WTC11 (cell line): ENCODE results near the gene EN2. TPM values are rescaled to one million over a fixed set of nuclear protein-coding genes. Genes with fewer than 3 reads are reported as not detected.
A peak's percentile ranks its signal among the peaks of the same experiment; 100 is the strongest.

Experiments used
- ATAC-seq: fragments of 200-7000 bp; cut with Tn5 transposase; 2 replicates; pipeline ENCODE4 v1.10.0; 2021; ENCODE audit warnings: mild to moderate bottlenecking, moderate library complexity
- CTCF ChIA-PET: fragments of 300-600 bp; sonication (Branson Sonifier 250); formaldehyde crosslinking; loops from one replicate; lab custom pipeline; 2021; ENCODE audit warnings: antibody characterized with exemption; lab: Charles Lee
- POLR2A ChIA-PET: fragments of 350-600 bp; sonication (Branson Sonifier 250); formaldehyde crosslinking; loops from one replicate; lab custom pipeline; 2021; ENCODE audit warnings: antibody characterized with exemption; lab: Charles Lee
- DNase-seq: peaks from one replicate; pipeline ENCODE4 v3.0.0; 2021; ENCODE audit warnings: low spot score
- H3K27ac Mint-ChIP-seq: 2 replicates; pipeline ENCODE4 v1.8.0; 2021; ENCODE audit warnings: mixed read lengths
- H3K27me3 Mint-ChIP-seq: 2 replicates; pipeline ENCODE4 v1.8.0; 2021; ENCODE audit warnings: low read depth, mild to moderate bottlenecking, moderate library complexity, mixed read lengths
- H3K36me3 Mint-ChIP-seq: 2 replicates; pipeline ENCODE4 v1.8.0; 2021; ENCODE audit warnings: mixed read lengths
- H3K4me1 Mint-ChIP-seq: 2 replicates; pipeline ENCODE4 v1.8.0; 2022; ENCODE audit warnings: mixed read lengths
- H3K4me3 Mint-ChIP-seq: 2 replicates; pipeline ENCODE4 v1.8.0; 2021; ENCODE audit warnings: mild to moderate bottlenecking, moderate library complexity, mixed read lengths
- H3K9me3 Mint-ChIP-seq: 2 replicates; pipeline ENCODE4 v1.8.0; 2021; ENCODE audit warnings: mixed read lengths
- CREB1 ChIP-seq: sonication (generic); formaldehyde crosslinking; IDR thresholded peaks from 2 replicates; pipeline ENCODE4 v1.8.0; 2023; ENCODE audit warnings: mild to moderate bottlenecking, missing genetic modification reagents
- E2F1 ChIP-seq: sonication (generic); formaldehyde crosslinking; IDR thresholded peaks from 2 replicates; pipeline ENCODE4 v1.8.0; 2022; ENCODE audit warnings: mild to moderate bottlenecking, missing genetic modification reagents
- E2F4 ChIP-seq: sonication (generic); formaldehyde crosslinking; IDR thresholded peaks from 2 replicates; pipeline ENCODE4 v1.8.1; 2022; ENCODE audit warnings: low read depth, mild to moderate bottlenecking, moderate library complexity, missing genetic modification reagents, borderline replicate concordance
- ELF4 ChIP-seq: sonication (generic); formaldehyde crosslinking; IDR thresholded peaks from 2 replicates; pipeline ENCODE4 v1.8.1; 2022; ENCODE audit warnings: low read depth, mild to moderate bottlenecking, moderate library complexity, missing genetic modification reagents
- FOXP1 ChIP-seq: sonication (generic); formaldehyde crosslinking; IDR thresholded peaks from 2 replicates; pipeline ENCODE4 v1.8.0; 2022; ENCODE audit warnings: missing genetic modification reagents, mild to moderate bottlenecking, moderate library complexity, borderline replicate concordance
- FOXP4 ChIP-seq: sonication (generic); formaldehyde crosslinking; IDR thresholded peaks from 2 replicates; pipeline ENCODE4 v1.8.0; 2022; ENCODE audit warnings: mild to moderate bottlenecking, missing genetic modification reagents
- IRF1 ChIP-seq: sonication (generic); formaldehyde crosslinking; IDR thresholded peaks from 2 replicates; pipeline ENCODE4 v1.8.0; 2023; ENCODE audit warnings: missing genetic modification reagents
- JUN ChIP-seq: sonication (generic); formaldehyde crosslinking; IDR thresholded peaks from 2 replicates; pipeline ENCODE4 v1.8.0; 2023; ENCODE audit warnings: mild to moderate bottlenecking, missing genetic modification reagents
- MXD4 ChIP-seq: fragments of 250-450 bp; sonication (Bioruptor Pico); IDR thresholded peaks from 2 replicates; pipeline ENCODE4 v1.8.0; 2021; ENCODE audit warnings: mild to moderate bottlenecking, moderate library complexity, borderline replicate concordance
- MYBL2 ChIP-seq: sonication (generic); formaldehyde crosslinking; IDR thresholded peaks from 2 replicates; pipeline ENCODE4 v1.8.1; 2023; ENCODE audit warnings: mild to moderate bottlenecking, moderate library complexity, missing genetic modification reagents
- NFE2L1 ChIP-seq: sonication (generic); formaldehyde crosslinking; IDR thresholded peaks from 2 replicates; pipeline ENCODE4 v1.8.1; 2023; ENCODE audit warnings: missing genetic modification reagents
- PRRX2 ChIP-seq: fragments of 250-450 bp; sonication (Bioruptor Pico); IDR thresholded peaks from 2 replicates; pipeline ENCODE4 v1.8.0; 2021; ENCODE audit warnings: mild to moderate bottlenecking
- SMAD3 ChIP-seq: sonication (generic); formaldehyde crosslinking; IDR thresholded peaks from 2 replicates; pipeline ENCODE4 v1.8.0; 2022; ENCODE audit warnings: missing genetic modification reagents, mild to moderate bottlenecking, borderline replicate concordance
- TCF7 ChIP-seq: sonication (generic); formaldehyde crosslinking; IDR thresholded peaks from 2 replicates; pipeline ENCODE4 v1.8.0; 2022; ENCODE audit warnings: mild to moderate bottlenecking, low read depth, missing genetic modification reagents, moderate library complexity
- TEAD4 ChIP-seq: sonication (generic); formaldehyde crosslinking; IDR thresholded peaks from 2 replicates; pipeline ENCODE4 v1.8.0; 2022; ENCODE audit warnings: mild to moderate bottlenecking, missing genetic modification reagents
- ZNF121 ChIP-seq: sonication (generic); formaldehyde crosslinking; IDR thresholded peaks from 2 replicates; pipeline ENCODE4 v1.8.0; 2023; ENCODE audit warnings: missing genetic modification reagents
- ZNF219 ChIP-seq: sonication (generic); formaldehyde crosslinking; IDR thresholded peaks from 2 replicates; pipeline ENCODE4 v1.8.0; 2023; ENCODE audit warnings: missing genetic modification reagents, mild to moderate bottlenecking, borderline replicate concordance
- ZNF232 ChIP-seq: sonication (generic); formaldehyde crosslinking; IDR thresholded peaks from 2 replicates; pipeline ENCODE4 v1.8.0; 2022; ENCODE audit warnings: mild to moderate bottlenecking, missing genetic modification reagents
- ZNF396 ChIP-seq: fragments of 250-450 bp; sonication (Bioruptor Pico); IDR thresholded peaks from 2 replicates; pipeline ENCODE4 v1.8.0; 2021; ENCODE audit warnings: mild to moderate bottlenecking, moderate library complexity, borderline replicate concordance
- ZNF416 ChIP-seq: fragments of 250-450 bp; sonication (Bioruptor Pico); IDR thresholded peaks from 2 replicates; pipeline ENCODE4 v1.9.0; 2021; ENCODE audit warnings: mild to moderate bottlenecking, inconsistent platforms
- total RNA-seq: library from RNA; stranded (reverse); gene quantifications from 3 replicates; pipeline ENCODE4 v1.2.3, GENCODE V29; 2021
- TF ChIP-seq, protein P1 (sequence below): sonication (generic); formaldehyde crosslinking; IDR thresholded peaks from 2 replicates; pipeline ENCODE4 v1.8.1; 2023; ENCODE audit warnings: mild to moderate bottlenecking, missing genetic modification reagents
- TF ChIP-seq, protein P2 (sequence below): sonication (generic); formaldehyde crosslinking; IDR thresholded peaks from 2 replicates; pipeline ENCODE4 v1.8.1; 2023; ENCODE audit warnings: mild to moderate bottlenecking, missing genetic modification reagents, moderate library complexity
- TF ChIP-seq, protein P3 (sequence below): fragments of 250-450 bp; sonication (Bioruptor Pico); IDR thresholded peaks from 2 replicates; pipeline ENCODE4 v1.9.0; 2021; ENCODE audit warnings: mild to moderate bottlenecking, borderline replicate concordance
- TF ChIP-seq, protein P4 (sequence below): sonication (generic); formaldehyde crosslinking; IDR thresholded peaks from 2 replicates; pipeline ENCODE4 v1.8.1; 2022; ENCODE audit warnings: mild to moderate bottlenecking, moderate library complexity, missing genetic modification reagents

EN2 gene
- total RNA-seq, 1 experiment from 2014 or later: not detected

- TF ChIP-seq, protein P1, sequence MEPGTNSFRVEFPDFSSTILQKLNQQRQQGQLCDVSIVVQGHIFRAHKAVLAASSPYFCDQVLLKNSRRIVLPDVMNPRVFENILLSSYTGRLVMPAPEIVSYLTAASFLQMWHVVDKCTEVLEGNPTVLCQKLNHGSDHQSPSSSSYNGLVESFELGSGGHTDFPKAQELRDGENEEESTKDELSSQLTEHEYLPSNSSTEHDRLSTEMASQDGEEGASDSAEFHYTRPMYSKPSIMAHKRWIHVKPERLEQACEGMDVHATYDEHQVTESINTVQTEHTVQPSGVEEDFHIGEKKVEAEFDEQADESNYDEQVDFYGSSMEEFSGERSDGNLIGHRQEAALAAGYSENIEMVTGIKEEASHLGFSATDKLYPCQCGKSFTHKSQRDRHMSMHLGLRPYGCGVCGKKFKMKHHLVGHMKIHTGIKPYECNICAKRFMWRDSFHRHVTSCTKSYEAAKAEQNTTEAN (CRISPR knock-in tag): no peak
- TF ChIP-seq SMAD3 (CRISPR knock-in tag) (no peak), TCF7 (CRISPR knock-in tag) (no peak), MXD4 (CRISPR knock-in tag) (no peak), IRF1 (CRISPR knock-in tag) (no peak), ZNF121 (no peak), E2F4 (CRISPR knock-in tag) (no peak)
Observed at GRCh38 chr7:155449869-155450557, 7.9 kb upstream of the EN2 start (continued).

- ChIA-PET POLR2A (no interaction called here), CTCF (interaction anchor here (0.7 to 3.6 kb wide), 9 partner anchors 21 to 148 kb away, joined by 3 to 34 read pairs (median 5); no protein-coding TSS in a partner anchor)
- Mint-ChIP-seq H3K9me3 (no peaks in the 10 kb centered on the region), H3K4me1 (peaks cover 36% of the 10 kb centered on the region), H3K36me3 (no peaks in the 10 kb centered on the region; the same call in 1 of the 2 replicates), H3K27me3 (peaks cover 100% of the 10 kb centered on the region), H3K27ac (no peak overlapping the region), H3K4me3 (peak overlapping the region; percentile 43)
- TF ChIP-seq TEAD4 (CRISPR knock-in tag) (no peak), ZNF396 (no peak), JUN (CRISPR knock-in tag) (no peak), ZNF219 (CRISPR knock-in tag) (no peak), NFE2L1 (no peak), FOXP4 (CRISPR knock-in tag) (no peak), ZNF416 (no peak), CREB1 (no peak), E2F1 (CRISPR knock-in tag) (no peak), ELF4 (CRISPR knock-in tag) (no peak), PRRX2 (CRISPR knock-in tag) (no peak), ZNF232 (CRISPR knock-in tag) (no peak), MYBL2 (CRISPR knock-in tag) (no peak), FOXP1 (CRISPR knock-in tag) (no peak)
- TF ChIP-seq, protein P2, sequence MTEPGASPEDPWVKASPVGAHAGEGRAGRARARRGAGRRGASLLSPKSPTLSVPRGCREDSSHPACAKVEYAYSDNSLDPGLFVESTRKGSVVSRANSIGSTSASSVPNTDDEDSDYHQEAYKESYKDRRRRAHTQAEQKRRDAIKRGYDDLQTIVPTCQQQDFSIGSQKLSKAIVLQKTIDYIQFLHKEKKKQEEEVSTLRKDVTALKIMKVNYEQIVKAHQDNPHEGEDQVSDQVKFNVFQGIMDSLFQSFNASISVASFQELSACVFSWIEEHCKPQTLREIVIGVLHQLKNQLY (CRISPR knock-in tag): no peak
- TF ChIP-seq, protein P3, sequence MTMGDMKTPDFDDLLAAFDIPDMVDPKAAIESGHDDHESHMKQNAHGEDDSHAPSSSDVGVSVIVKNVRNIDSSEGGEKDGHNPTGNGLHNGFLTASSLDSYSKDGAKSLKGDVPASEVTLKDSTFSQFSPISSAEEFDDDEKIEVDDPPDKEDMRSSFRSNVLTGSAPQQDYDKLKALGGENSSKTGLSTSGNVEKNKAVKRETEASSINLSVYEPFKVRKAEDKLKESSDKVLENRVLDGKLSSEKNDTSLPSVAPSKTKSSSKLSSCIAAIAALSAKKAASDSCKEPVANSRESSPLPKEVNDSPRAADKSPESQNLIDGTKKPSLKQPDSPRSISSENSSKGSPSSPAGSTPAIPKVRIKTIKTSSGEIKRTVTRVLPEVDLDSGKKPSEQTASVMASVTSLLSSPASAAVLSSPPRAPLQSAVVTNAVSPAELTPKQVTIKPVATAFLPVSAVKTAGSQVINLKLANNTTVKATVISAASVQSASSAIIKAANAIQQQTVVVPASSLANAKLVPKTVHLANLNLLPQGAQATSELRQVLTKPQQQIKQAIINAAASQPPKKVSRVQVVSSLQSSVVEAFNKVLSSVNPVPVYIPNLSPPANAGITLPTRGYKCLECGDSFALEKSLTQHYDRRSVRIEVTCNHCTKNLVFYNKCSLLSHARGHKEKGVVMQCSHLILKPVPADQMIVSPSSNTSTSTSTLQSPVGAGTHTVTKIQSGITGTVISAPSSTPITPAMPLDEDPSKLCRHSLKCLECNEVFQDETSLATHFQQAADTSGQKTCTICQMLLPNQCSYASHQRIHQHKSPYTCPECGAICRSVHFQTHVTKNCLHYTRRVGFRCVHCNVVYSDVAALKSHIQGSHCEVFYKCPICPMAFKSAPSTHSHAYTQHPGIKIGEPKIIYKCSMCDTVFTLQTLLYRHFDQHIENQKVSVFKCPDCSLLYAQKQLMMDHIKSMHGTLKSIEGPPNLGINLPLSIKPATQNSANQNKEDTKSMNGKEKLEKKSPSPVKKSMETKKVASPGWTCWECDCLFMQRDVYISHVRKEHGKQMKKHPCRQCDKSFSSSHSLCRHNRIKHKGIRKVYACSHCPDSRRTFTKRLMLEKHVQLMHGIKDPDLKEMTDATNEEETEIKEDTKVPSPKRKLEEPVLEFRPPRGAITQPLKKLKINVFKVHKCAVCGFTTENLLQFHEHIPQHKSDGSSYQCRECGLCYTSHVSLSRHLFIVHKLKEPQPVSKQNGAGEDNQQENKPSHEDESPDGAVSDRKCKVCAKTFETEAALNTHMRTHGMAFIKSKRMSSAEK (CRISPR knock-in tag): no peak
- TF ChIP-seq, protein P4, sequence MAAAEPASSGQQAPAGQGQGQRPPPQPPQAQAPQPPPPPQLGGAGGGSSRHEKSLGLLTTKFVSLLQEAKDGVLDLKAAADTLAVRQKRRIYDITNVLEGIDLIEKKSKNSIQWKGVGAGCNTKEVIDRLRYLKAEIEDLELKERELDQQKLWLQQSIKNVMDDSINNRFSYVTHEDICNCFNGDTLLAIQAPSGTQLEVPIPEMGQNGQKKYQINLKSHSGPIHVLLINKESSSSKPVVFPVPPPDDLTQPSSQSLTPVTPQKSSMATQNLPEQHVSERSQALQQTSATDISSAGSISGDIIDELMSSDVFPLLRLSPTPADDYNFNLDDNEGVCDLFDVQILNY (CRISPR knock-in tag): no peak
- ATAC-seq (no peak), DNase-seq (no peak)
Observed at GRCh38 chr7:155450558-155450969, 7.4 kb upstream of the EN2 start.
